ENCODE results near the gene NKX1-2. TPM values are rescaled to one million over a fixed set of nuclear protein-coding genes. Genes with fewer than 3 reads are reported as not detected.

Gene NKX1-2
- total RNA-seq, 1 donor from 2014 or later: not detected

DNA sequence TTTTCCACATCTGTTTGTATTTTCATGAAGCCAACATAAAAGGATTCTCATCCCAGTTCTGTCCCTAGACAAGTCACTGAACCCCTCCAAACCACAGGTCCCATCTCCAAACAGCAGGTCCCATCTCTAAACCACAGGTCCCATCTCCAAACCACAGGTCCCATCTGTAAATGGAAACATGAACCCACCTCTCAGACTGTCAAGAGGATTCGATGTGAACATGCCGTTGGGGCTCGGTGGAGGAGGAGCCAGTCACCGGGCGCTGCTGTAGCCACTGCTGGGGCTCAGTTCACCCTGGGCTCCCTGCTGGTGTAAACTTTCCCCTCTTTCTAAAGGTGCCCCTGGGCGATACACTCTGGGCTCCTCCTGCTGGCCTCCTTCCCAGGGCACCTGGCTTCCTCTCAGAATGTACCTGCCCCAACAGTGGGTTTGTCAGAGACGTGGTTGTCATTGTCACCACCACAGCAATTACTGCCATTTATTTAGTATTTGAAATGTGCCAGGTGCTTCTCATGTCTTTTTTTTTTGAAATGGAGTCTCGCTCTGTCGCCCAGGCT is 24.8 kb upstream of the NKX1-2 start:
- DNase-seq (ENCODE audit: low read depth): no peak

DNA sequence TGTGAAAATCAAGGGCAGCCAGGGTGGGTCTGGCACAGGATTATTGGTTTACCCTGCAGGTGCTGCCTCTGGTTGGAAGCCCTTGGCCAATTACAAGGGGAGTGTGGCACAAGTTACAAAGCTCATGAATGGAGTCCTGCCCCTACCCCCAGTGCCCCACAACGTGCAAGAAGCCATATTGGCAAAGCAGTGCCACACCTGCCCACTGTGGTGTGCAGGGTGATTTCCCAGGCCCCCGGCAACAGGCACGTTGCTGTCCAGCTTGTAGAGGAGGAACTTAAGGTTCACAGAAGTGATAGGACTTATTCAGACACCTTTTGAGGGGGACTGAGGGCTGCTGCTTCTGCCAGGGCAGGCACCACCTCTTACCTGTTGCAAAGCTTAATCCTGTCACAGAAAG is 23.2 kb upstream of the NKX1-2 start:
- no peak for DNase-seq (ENCODE audit: low read depth)

DNA sequence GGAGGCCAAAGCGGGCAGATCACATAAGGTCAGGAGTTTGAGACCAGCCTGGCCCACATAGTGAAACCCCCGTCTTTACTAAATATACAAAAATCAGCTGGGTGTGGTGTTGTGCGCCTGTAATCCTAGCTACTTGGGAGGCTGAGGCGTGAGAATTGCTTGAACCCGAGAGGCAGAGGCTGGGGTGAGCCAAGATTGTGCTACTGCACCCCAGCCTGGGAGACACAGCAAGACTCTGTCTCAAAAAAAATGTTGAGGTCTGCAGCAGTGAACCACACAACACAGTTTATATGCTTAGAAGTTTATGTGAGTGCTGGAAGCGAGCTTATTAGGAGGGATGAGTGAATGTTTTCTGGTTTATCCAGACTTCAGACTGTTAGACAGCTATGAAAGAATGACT is 22.2 kb upstream of the NKX1-2 start:
- no peak for DNase-seq (ENCODE audit: low read depth)

DNA sequence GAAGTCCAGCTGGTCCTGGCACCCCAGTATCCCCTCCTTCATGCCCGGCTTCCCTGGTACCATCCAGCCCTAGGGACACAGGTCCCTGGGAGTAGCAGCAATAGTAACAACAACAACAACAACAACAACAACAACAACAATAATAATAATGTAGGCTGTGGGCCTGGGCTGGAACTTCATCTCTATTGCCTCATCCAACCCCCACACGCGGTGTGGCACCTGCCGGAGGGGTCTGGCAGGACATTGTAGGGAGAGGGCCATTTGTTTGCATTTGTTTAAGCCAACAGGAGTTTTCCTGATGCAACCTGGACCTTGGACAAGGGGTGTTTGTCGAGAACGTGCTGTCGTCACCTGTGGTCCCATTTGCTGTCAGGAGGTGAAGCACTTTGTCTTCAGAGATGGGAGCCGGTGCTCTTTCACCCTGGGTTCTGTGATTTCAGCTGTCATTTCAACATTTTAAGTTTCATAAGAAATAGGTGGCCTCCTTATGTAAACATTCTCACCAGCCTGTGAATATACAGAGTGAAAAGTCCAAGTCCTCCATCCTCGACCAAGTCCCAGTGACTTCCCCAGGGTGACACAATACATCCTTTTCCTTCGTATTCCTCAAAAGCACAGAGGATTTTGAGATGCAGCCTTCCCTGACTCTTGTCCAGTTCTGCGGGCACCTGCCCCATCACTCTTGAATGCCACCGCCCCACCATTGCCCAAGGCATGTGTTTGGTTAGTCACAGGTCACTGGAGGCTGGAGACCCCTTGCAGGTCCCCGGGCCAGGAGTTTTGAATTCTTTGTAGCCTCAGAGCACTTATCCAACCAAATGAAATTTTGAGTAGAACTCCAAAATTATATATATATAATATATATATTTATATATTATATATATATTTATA is 21.0 kb upstream of the NKX1-2 start:
- no peak for DNase-seq (ENCODE audit: low read depth)

DNA sequence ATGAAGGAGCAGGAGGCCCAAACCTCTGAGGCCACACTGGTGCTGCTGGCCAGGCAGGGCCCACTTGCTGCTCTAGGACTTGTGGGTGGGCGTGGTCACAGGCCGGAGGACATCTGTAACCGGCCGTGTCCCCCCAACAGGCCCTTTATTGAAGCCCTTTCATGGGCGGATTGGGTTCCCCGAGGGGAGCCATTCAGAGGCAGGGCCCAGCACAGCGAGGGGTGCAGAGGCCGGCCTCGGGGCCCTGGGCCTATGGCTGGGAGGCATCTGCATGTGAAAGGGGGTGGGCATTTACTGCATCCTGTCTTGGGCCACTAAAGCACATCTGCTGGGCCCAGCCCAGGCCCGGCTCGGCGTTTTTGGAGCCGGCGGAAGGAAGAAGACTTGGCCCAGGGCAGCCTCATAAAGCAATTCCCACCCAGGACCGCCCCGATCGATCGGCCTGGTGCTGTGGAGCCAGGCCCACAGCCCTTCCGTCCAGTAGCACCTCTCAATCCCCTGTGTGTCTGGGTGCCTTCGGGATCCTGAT is 20.2 kb upstream of the NKX1-2 start:
- no peak for DNase-seq (ENCODE audit: low read depth)

DNA sequence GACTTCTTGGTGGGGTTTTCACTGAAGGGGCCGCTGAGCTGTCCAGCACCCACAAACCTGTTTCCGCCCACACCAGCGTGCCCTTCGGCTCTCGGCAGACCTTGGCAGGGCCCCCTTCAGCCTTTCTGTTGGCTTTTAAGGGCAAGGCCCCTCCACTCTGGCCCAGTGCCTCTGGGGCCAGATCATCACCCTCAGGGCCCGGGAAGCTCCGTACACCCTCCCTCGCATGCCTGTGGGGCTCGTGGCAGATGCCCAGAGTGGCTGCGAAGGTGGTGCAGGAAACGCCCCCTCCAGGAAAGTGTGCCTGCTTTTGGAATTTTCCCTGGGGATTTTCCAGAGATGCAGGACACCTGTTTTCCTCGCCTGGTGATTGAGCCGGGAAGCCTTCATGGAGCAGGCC is 18.8 kb upstream of the NKX1-2 start:
- DNase-seq (ENCODE audit: low read depth): no peak

DNA sequence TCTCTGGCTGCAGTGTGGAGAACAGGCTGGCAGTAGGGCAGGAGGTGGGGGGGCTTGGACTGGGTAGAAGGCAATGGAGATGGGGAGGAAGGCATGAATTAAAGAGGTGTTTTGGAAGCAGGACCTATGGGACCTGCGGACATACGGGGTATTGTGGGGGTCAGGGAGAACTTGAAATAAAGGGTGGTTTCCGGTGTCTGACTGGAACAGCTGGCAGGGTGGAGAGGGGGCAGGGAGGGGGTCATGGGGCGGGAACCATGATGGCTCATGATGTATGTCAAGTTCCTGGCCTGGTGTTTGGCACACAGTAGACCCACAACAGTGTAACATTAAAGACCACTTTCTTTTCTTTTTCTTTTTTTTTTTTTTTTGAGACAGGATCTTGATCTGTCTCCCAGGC is 17.3 kb upstream of the NKX1-2 start:
- DNase-seq (ENCODE audit: low read depth): no peak

DNA sequence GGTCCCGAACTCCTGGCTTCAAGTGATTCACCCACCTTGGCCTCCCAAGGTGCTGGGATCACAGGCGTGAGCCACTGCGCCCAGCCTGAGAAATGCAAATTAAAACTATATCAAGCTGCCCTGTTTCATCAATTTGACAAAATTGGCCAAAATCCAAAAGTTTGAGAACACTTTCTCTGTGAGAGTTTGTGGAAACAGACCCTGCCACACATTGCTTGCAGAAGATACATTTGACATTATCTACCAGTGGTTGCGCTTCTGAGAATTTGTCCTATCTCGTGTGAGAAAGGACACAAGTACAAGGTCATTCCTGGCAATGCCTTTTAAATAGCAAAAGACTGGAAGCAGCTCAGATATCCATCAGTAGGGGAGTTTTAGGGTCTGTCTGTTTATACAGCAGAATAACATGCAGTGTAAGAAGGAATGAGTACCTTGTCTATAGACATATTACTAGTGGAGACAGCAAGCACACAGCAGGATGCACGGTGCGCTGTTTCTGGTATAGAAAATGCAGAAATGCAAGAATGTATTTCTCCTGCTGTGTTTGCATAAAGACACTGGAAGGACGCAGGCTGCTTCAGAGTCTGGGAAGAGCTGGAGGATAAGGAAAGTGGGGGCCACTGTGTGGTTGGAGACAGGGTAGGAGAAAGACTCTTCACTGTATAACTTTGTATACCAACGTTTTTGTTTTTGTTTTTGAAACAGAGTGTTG is 16.1 kb upstream of the NKX1-2 start:
- DNase-seq (ENCODE audit: low read depth): no peak

DNA sequence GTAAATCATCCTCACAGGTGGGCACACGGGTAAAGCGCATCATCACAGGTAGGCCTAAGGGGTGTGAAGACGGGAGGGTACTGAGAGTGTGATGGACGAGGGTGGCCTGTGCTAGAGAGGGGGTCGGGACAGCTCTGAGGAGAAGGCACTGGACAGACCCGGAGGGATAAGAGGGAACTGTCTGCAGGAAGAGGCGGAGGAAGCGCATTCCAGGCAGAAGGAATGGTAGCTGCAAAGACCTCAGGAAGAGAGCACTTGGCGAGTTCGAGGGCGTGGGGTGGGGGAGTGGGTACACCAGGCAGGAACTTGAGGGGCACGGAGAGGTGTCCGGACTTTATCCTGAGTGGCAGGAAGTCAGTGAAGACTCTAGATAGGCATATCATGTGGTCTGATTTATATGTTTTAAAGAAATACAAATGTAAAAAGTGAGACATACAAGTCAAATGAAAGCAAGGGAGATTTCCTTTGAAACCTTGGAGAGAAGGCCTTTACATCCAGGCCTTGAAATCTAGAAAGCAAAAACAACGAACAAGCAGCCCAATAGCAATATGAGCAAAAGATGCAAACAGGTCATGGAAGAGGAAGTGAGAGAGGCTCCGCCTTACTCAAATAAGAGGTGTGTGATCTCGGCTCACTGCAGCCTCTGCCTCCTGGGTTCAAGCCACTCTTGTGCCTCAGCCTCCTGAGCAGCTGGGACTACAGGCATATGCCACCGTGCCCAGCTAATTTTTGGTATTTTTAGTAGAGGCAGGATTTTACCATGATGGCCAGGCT is 15.4 kb upstream of the NKX1-2 start:
- DNase-seq (ENCODE audit: low read depth): no peak

DNA sequence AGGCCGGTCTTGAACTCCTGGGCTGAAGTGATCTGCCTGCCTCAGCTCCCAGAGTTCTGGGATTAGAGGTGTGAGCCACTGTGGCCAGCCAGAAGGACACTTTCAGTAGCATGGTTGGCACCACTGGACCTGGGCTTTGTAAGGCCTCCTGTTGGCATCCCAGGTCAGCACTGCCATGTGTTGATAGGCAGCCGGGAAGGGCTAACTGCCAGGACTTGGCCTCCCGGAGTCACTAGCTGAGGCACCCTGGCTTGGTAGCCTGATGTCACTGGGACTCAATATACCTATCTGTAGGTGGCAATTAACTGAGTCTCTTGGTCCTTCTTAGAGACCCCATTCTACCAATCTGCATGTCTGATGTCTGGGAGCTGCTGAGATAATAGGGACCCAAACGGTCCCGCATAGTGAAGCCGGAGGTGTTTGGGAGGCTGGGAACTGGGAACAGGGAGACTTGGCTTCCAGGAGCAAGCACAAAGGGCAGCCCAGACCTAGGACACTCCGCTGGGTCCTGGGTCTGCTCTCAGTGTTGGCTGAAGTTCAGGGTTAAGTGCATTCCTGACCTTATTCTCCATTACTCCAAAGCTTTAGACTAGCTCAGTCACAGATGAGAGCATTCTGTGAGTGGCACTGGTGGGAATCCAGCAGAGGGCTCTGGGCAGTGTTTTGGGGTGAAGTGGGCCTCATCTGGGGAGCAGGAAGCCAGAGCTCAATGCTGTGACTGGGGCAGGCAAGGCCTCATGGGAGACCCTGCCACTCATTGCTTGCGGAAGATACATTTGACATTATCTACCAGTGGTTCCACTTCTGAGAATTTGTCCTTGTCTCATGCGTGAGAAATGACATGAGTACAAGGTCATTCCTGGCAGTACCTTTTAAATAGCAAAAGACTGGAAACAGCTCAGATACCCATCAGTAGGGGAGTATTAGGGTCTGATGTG is 14.5 kb upstream of the NKX1-2 start:
- DNase-seq (ENCODE audit: low read depth): peak; percentile 18

DNA sequence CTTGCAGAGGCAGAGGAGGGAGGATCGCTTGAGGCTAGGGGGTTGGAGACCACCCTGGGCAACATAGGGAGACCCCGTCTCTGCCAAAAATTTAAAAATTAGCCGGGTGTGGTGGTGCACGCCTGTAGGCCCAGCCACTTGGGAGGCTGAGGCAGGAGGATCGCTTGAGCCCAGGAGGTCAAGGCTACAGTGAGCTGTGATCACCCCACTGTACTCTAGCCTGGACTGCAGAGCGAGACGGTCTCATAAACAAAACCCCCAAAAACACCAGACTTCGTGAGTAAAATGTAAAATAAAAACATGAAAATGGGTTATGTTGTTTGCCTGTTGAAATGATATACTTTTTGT is 12.5 kb upstream of the NKX1-2 start:
- DNase-seq (ENCODE audit: low read depth): no peak

DNA sequence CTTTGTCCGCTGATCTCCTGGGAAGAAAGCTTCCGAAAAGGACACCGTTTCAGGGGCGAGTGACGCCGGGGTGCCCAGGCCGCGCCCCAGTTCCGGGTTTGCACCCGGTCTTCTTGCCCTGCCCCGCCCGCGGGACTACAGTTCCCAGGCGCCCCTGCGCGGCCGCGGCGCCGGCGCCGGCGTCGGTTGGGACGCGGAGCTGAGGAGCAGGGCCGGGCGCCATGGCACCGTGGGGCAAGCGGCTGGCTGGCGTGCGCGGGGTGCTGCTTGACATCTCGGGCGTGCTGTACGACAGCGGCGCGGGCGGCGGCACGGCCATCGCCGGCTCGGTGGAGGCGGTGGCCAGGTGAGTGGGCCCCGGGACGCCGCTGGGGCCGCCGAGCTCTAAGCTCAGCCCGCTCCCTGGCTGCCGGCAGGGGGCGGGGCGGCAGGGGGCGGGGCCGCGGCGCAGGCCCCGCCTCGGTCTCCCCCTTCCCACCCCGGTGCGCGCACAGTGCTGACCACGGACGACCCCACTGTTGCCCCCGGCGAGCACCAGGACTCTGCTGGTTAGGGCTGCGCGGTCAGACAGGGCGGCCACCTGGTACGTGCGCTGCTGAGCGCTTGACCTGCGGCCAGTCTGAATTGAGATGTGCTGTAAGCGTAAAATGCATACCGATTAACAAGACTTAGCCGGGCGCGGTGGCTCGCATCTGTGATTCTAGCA is 12.0 kb upstream of the NKX1-2 start, which contains the start of gene LHPP:
Gene LHPP, plus strand, starts transcription at position 182 of the 706 bp plus-strand sequence. Its CDS starts 40 bp downstream, at position 222.
- peak; percentile 50 for DNase-seq (ENCODE audit: low read depth)

DNA sequence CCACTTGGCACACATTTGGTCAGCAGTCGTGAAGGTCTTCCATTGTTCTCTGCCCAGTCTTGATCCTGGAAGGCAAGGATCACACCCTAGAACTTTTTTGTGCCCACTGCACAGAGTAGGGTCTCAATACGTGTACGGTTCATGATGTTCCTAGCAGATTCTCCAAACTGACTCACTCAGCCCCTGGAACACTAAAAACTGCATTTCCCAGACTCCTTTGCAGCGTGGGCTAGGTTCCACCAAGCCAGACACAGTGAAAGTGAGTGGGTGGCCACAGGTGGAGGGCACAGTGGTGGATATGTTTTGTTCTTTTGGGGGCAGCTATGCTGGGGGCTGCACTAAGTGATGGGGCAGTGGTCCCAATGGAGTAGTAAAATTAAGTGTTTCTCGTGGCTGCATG is 10.3 kb upstream of the NKX1-2 start:
- DNase-seq (ENCODE audit: low read depth): no peak

DNA sequence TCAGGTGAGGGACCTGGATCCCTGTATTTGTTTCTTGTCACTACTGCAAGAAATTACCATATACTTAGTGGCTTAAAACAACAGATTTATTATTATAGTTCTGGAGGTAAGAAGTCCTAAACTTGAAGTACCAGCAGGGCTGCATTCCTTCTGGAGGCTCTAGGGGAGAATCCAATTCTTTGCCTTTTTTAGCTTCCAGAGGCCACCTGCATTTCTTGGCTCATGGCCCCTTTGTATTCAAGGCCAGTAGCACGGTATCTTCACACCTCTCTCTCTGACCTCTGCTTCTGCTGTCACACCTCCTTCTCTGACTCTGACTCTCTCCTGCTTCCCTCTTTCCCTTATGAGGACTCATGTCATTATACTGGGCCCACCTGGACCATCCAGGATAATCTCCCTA is 9.6 kb upstream of the NKX1-2 start:
- DNase-seq (ENCODE audit: low read depth): no peak

DNA sequence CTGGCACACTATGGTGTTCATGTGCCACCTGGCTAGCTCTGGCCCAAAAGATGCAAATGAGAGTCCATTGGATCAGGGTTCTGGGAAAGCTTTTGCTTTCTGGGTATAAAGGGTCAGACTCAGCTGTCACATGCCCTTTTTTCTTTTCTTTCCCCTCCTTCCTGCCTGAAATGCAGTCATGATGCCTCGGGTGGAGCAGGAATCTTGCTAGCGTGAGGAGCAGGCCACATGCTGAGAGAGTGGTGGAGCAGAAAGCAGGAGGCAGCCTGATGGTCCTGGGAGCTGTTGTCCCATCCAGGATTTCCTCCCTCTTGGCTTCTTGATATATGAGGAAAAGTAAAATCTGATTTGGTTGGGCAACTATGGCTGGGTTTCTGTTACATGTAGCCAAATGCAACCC is 9.1 kb upstream of the NKX1-2 start:
- DNase-seq (ENCODE audit: low read depth): no peak

DNA sequence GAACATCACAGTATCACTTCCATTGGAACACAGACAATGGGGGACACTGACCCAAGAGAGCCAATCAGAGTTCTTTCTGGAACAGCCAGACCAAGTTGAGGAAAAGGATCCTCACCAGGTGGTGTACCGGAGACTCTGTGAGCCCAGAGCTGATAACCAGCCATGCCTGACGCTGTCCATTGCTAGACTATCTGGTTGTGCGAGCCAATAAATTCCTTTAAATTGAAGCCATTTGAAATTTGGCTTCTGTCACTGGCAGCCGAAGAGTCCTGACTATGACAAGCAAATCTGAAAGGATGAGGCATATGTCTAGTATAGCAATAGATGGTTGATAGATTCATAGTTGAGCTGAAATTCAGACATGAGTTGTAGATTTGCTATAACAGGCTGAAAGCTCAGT is 8.6 kb upstream of the NKX1-2 start:
- no peak for DNase-seq (ENCODE audit: low read depth)

DNA sequence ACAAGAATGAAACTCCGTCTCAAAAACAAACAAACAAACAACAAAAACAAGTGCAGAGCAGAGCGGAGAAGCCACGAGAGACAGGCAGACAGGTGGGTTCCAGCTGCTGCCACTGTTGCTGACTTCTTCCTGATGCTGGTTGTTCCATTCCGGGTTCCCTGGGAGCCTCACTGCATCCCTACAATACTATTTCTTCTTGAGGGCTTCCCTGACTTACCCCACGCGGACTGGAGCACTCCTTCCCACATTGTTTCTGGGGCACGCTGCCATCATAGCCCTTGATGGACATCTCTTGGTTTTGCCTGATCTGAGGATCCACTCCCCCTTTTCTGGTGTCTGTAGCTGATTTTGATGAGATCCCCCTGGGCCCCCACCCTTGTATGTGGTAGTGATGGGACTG is 5.6 kb upstream of the NKX1-2 start:
- DNase-seq (ENCODE audit: low read depth): no peak

DNA sequence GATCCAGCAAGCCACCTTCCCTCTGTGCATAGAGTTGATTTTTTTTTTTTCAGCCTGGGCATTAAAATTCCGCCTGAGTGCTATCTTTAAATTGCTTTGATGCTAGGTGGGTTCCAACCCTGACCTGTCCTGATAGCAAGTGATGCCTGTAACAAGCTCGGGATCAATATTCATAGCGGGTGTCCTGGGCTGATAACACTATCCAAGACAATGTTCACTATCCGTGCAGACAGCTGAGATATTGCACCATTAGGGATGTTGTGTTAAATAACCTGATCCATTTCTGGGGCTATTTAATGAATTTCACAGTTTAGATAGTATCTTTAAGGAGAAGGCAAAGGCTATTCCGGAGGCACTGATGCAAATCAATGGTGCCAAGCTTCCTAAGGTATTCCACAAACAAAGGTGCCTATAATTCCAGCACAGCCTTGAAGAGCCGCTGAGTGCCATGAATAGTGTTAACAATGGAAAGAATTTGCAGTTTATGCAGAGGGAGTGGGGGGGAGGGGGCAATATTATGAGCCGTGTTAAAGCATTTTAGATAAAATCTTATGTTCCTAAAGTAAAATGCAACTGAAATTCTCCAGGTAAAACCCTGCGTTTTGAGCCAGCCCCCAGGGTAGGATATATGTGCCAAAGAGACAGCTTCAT is 4.2 kb upstream of the NKX1-2 start:
- DNase-seq (ENCODE audit: low read depth): no peak

DNA sequence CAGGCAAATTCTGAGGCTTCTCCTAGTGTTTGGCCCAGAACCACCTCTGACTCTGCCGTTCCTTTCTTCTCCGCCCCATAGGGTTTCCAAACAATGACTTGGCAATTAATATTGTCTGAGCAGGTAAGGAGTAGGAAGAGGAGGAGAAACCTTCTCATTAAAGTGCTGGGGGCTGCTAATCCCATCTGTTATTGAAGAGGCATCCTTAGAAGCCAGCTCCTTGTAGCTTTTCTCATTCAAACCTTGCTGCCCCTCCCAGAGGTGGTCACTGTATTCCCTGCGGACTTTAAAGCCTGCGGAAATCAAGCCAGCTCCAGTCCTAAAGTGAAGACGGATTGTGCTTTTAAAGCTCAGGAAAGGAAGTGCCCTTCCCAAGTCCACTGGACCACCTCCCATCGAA is 1.4 kb upstream of the NKX1-2 start:
- no peak for DNase-seq (ENCODE audit: low read depth)

DNA sequence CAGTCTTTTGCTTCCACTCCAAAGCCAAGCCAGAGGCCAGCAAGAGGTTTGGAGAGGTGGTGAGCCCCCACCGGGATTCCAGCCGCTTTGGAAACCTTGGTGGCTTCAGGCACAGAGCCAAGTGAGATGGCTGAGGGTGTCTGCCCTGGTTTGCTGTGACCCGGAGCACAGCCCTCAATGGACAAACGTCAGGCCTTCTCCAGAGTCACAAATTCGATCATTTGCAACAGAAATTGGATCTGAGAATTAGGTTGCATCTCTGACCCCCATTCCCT is 885 bp upstream of the NKX1-2 start:
- DNase-seq (ENCODE audit: low read depth): no peak
